Vagina (tissue), 2 donors: ENCODE data around the gene PLOD1.

Experiments
- POLR2A ChIP-seq, 2 donors: fragments of 450-650 bp; IDR thresholded peaks; one replicate each; pipeline ENCODE4 v1.6.1; 2017; ENCODE audit warnings: antibody characterized with exemption in 2 of 2, mild to moderate bottlenecking in 2 of 2, moderate library complexity in 2 of 2
- TF ChIP-seq, protein P1 (sequence below), 3 experiments: fragments of 450-650 bp in 2 of 3; fragments of 200-600 bp in 1 of 3; sonication (generic) in 1 of 3; IDR thresholded peaks; one replicate each; pipeline ENCODE4 v1.5.1; 2017 to 2019; ENCODE audit warnings: antibody characterized with exemption in 3 of 3, mild to moderate bottlenecking in 2 of 3, moderate library complexity in 2 of 3

DNA sequence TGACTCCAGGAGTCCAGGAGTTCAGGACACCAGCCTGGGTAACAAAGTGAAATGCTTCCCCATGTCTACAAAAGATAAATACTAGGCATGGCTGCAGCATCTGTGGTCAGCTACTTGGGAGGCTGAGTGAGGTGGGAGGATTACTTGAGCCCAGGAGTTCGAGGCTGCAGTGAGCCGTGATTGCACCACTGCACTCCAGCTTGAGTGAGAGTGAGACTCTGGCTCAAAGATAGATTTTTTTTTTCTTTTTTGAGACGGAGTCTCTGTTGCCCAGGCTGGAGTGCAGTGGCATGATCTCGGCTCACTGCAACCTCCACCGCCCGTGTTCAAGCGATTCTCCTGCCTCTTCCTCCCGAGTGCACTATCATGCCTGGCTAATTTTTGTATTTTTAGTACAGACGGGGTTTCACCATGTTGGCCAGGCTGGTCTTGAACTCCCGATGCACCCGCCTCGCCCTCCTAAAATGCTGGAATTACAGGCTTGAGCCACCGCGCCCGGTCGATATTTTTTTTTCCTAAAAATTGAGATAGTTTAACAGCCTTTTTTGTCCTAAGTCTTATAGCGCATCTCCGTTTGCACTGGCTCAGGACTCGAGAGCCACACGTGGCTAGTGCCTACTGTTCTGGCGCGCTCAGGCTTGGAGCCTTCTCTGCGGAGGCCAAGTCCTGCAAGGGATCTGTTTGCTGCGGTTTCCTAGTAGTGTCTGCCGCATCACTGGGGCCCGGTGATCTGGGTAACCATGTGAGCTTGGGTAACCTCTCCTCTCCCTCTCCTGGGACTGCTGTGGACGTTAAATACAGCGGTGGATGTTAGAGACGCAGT lies 44.7 kb downstream of the PLOD1 start:
- TF ChIP-seq, protein P1, sequence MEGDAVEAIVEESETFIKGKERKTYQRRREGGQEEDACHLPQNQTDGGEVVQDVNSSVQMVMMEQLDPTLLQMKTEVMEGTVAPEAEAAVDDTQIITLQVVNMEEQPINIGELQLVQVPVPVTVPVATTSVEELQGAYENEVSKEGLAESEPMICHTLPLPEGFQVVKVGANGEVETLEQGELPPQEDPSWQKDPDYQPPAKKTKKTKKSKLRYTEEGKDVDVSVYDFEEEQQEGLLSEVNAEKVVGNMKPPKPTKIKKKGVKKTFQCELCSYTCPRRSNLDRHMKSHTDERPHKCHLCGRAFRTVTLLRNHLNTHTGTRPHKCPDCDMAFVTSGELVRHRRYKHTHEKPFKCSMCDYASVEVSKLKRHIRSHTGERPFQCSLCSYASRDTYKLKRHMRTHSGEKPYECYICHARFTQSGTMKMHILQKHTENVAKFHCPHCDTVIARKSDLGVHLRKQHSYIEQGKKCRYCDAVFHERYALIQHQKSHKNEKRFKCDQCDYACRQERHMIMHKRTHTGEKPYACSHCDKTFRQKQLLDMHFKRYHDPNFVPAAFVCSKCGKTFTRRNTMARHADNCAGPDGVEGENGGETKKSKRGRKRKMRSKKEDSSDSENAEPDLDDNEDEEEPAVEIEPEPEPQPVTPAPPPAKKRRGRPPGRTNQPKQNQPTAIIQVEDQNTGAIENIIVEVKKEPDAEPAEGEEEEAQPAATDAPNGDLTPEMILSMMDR (IDR thresholded peaks at IDR 0.05) = no peak
- no peak for TF ChIP-seq POLR2A (IDR thresholded peaks at IDR 0.05)
